Panc1 (cell line): ENCODE results near the gene SMIM22.

ENCODE experiments used
- CTCF ChIP-seq: fragments of 450-650 bp; IDR thresholded peaks from 2 replicates; pipeline ENCODE4 v1.5.1; 2017; ENCODE audit warnings: mild to moderate bottlenecking
- POLR2AphosphoS5 ChIP-seq: IDR thresholded peaks from 2 replicates; pipeline ENCODE4 v1.6.1; 2012; ENCODE audit warnings: mild to moderate bottlenecking, low read depth, low read length, moderate library complexity
- SIN3A ChIP-seq: IDR thresholded peaks from 2 replicates; pipeline ENCODE4 v1.6.1; 2012; ENCODE audit warnings: low read depth, mild to moderate bottlenecking, low read length, moderate library complexity, borderline replicate concordance; ENCODE audit not compliant: insufficient read depth

- TF ChIP-seq CTCF (no peak), POLR2AphosphoS5 (no peak), SIN3A (no peak)
Observed at GRCh38 chr16:4830408-4830807, 35.2 kb downstream of the SMIM22 start.
